GM19351 (cell line): ENCODE data around the gene ARFIP1.

Source experiments
- ATAC-seq: cut with Tn5 transposase; IDR thresholded peaks from one replicate; pipeline ENCODE4 v1.9.1; 2021; ENCODE audit warnings: mild to moderate bottlenecking, moderate library complexity; ENCODE audit not compliant: unreplicated experiment

The ARFIP1 gene

DNA sequence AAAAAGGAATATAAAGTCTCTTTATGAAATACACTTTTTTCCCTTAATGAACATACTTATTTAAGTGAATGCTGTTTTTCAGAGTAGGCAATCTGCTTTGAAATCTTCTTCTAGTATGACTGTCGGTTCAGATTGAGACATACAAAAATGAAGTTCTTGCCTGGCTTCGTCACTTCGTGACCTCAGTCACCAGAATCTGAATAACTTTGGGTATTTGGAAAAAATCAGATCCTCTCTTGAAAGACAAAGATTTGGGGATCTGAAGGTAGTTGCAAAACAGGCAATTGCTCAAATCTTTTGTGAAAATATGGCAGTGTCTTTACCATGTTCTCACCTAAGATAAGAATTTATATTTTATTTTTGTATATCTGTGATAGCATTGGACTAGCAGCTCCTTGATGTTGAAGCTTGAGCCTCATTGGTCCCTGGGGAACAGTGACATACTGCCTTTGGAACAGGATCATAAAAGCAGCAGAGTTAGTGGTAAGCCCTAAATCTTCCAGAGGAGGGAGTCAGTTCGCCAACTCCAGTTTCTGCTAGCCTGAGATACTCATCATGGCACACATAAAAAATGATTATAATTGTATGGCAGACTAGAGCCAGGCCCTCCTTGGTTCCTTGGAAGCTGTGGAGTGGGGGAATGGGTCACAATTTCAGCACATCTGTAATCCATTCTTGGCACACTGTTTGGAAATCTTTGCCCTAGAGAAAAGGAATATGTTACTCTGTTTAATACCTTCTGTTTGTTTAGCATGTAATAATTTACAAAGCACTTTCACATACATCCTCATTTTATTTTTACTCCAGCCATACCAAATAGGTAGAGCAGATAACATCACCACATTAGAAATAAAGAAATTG is 5.0 kb downstream of the ARFIP1 start:
- no peak for ATAC-seq

DNA sequence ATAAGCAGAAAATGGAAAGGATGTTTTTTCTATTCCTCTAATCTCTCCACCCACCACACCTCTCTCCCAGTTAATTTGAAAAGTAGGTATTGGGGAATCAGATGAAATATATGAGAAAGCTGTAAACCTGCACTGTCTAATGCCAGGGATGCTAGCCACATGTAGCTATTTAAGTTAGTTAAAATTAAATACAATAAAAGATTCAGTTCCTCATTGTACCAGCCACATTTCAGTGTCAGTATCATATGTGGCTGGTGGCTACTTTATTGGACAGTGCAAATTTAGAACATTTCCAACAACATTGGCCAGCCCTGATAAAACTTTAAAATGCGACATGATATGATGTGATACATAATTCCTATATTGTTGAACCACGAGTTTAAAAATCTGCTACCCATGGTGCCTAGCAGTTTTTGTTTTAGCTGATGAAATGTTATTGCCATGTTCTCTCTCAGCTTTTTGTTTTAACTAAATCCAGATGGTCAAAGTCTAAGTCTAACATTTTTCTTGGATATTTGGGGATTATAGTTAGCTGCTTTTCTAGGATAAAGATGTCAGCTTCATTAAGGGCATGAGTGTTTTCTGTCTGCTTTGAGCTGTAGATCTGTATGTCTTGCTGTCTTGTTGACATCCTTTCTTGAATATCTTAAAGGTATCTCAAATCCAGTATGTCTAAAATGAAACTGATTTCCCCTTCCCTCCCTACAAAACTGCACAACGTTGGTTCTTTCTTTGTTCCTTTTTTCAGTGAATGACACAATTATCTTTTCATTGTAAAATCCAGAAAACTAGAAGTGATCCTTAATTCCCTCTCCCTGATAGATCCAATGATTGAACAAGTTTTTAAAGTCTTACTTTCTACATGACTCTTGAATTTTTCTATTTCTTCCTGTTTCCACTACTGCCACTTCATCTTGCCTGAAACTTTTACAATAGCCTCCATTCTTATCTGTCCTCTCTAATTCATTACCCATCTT is 6.2 kb downstream of the ARFIP1 start:
- ATAC-seq, result no peak

DNA sequence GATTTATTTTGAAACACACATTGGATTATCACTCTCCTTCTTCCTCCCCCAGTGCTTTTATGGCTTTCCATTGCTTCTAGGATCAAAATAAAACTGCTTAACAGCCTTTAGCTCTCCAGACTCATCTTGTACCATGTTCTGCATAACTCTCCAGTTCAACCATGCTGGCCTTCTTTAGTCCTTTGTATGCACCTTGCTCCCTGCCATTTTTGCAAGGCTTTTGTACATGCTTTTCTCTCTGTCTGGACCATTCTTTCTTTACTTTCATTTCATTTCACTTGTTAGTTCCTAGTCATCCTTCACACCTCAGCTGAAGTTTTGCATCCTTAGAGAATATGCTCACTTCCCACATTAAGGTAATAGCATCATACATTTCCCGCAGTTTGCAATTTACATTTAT is 6.9 kb downstream of the ARFIP1 start:
- no peak for ATAC-seq

DNA sequence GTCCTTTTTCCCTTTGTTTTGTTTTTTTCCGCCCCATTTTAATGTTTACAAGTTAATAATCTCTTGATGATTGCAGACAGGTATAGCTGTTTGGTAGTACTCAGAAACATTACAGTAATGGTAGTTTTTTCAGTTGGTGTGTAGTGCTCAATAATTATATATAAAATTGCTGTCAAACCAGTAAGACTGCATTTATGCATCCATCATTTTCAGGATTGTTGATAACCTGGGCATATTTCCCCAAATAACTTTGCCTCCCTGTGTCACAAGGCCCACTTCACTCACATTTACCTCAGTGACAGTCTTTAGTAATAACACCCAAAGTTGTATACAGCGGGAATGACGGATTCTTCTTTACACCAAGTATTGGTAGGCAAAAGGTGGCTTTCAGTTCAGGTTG is 16.1 kb downstream of the ARFIP1 start:
- no peak for ATAC-seq

DNA sequence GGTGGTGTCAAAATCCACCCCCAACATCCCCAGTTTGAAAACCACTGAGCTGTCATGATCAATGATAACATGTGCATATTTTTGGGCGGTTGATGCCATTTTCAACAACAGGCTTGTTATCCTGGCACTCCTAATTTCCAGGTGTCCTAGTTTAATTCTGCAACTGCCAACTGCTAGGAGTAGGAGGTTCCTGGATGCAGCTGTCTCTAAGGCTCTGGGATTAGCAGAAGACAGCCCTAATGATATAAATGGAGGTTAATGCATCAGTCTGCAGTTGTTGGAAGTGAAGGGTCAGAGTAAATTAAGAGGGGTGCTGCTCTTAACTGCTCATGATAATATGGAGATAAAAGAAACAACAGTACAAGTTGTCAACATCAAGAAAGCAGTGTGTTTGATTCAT is 23.8 kb downstream of the ARFIP1 start:
- ATAC-seq, result no peak

DNA sequence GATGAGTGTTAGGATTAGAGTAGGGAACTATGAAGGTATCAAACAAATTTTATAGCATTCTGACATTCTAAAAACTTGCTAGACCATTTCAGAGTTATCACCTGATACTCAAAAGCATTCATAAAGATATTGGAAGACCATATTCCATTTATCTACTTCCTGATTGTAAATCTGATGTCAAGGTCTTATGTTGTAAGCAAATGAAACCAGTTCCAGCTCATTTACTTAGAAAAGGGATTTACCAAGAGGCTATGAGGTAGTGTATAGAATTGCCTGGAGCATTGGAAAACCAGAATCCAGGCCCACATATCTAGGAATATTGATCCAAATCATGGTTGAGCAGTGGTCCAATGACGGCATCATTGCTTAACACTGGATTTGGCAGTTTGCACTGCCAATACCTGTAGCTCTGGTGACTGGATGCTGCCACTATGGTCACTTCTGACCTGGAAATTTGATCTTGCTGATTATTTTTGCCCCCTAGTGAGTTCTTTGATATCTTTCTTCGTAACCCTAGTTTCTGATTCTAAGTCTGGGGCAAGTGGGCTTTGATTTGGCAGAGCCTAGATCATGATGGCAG is 25.4 kb downstream of the ARFIP1 start:
- ATAC-seq, result no peak

DNA sequence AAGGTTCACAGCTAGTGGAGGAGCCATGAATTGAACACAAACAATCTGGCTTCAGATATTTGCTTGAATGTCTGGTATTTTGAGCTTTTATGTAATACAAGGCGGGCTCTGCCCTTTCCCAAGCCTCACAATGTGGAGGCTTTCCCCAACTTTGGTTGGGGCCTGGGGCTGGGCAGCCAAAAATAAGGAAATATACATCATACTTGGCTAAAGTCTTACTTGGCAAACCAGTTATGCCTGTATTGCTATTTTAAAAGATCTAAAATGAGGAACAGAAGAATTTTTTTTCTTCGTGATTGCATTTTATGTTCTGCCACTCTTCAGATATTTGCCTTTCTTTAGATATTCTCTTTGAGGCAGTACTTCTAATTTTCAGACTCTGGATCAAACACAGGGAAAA is 26.1 kb downstream of the ARFIP1 start:
- ATAC-seq, result no peak

DNA sequence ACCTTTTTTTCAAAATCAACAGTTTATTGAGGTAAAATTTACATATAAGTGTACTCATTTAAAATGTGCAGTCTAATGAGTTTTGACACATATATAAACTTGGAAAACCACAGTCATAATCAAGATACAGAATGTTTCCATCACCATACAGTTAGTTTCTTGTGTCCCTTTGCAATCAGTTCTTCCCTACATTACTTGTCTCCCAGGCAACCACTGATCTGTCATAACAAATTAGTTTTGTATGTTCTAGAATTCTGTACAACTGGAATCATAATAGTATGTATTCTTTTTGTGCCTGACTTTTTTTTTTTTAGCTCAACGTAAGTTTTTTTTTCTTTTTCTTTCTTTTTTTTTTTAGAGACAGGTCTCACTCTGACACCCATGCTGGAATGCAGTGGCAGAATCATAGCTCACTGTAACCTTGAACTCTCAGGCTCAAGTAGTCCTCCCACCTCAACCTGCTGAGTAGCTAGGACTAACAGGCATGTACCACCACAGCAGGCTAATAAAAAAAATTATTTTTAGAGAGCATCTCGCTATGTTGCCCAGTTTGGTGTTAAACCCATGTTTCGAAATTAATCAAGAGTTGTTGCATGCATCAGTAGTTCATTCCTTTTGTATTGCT is 26.9 kb downstream of the ARFIP1 start:
- ATAC-seq, result no peak

DNA sequence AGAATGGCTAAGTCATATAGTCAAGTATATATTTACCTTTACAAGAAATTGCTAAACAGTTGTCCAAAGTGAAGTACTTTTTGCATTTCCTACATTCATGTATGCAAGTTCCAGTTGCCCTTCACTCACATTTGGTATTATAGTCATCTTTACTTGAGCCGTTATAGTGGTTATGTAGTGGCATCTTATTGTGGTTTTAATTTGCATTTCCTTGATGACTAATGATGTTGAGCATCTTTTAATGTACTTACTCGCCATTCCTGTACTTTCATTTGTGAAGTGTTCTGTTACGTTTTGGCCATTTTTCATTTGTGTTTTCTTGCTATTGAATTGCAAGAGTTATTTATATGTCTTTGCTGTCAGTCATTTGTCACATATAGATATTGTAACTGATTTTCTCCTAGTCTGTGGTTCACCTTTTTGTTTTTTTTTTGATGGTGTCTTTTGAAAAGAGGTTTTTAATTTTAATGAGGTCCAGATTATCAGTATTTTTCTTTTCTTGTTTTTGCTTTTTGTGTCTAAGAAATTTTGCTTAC is 27.6 kb downstream of the ARFIP1 start:
- peak; percentile 81 for ATAC-seq

DNA sequence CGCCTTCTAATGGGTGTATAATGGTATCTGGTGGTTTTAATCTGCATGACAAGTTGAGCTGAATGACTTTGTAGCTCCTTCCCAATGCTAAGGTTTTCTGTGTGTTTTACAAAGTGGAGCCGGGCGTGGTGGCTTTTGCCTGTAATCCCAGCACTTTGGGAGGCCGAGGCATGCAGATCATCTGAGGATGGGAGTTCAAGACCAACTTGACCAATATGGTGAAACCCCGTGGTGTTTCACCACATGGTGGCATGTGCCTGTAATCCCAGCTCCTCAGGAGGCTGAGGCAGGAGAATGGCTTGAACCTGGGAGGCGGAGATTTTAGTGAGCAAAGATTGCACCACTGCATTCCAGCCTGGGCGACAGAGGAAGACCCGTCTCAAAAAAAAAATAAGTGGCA is 28.9 kb downstream of the ARFIP1 start:
- no peak for ATAC-seq

DNA sequence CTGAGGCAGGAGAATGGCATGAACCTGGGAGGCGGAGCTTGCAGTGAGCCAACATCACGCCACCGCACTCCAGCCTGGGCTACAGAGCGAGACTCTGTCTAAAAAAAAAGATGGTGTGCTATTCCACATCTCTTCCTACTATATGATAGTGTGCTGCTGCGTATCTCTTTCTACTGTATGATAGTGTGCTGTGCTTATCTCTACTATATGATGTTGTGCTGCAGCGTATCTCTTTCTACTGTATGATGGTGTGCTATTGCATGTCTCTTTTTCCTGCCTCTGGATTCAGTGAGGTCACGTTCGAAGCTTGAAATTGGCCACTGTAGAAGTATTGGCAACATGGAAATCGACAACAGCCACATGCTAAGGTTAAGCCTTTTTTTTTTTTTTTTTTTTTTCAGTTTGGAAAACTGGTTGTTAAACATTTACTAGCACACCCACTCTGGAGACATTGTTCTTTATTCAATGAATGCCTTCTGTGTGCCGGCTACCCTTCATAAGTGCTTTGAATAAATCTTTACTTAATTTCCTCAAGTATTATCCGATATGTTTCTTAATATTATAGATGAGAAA is 31.0 kb downstream of the ARFIP1 start:
- ATAC-seq, result no peak

DNA sequence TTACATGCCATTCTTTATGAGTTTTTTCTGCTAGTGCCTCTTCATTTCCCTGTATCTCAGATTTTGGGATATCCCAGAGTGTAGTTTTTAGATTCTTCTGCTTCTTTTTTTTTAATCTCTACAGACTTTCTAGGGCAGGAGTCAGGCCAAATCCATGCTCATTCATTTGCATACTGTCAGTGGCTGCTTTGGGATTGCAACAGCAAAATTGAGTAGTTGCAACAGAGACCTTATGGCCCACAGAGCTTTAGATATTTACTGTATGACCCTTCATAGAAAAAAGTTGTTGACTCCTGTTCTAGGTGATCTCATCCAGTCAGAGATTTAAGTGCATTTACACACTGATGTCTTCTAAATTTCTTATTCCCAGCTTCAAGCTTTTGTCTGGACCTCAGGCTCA is 35.3 kb downstream of the ARFIP1 start:
- no peak for ATAC-seq

DNA sequence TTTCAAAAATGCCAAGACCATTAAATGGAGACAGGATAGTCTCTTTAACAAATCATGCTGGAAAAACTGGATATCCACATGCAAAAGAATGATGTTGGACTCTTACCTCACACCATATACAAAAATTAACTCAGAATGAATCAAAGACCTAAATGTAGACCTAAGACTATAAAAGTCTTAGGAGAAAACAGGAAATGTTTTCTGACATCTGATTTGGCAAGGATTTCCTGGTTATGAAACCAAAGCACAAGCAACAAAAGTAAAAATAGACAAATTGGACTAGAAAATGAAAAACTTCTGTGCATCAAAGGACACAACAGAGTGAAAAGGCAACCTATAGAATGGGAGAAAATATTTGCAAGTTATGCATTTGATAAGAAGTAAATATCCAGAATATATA is 37.6 kb downstream of the ARFIP1 start:
- no peak for ATAC-seq

DNA sequence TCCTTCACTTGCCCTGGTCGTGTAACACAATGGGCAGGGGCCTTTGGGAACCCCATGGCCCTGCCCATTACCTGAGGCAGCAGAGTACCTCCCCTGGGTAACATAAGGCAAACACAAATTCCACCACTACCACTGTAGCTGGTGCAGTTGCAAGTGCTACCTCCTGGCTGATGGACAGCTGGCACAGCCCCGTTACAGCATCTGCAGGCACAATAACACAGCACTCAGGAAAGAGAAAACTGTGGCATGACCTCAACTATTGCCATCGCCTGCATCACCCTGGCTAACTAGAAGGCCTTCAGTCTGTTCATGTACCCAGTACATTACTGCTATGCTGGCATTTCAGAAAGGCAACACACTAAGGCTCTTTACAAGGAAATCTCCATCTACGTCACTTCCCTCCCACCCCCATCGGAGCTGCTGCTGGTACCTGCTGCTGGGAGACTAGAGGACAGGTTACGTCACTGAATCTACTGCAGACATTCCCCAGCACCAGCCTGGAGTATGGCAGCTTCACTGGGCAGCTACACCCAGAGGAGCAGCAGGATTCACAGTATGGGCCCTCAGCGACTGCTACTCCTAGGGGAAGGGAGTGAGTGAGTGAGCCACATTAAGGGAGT is 39.4 kb downstream of the ARFIP1 start:
- no peak for ATAC-seq

DNA sequence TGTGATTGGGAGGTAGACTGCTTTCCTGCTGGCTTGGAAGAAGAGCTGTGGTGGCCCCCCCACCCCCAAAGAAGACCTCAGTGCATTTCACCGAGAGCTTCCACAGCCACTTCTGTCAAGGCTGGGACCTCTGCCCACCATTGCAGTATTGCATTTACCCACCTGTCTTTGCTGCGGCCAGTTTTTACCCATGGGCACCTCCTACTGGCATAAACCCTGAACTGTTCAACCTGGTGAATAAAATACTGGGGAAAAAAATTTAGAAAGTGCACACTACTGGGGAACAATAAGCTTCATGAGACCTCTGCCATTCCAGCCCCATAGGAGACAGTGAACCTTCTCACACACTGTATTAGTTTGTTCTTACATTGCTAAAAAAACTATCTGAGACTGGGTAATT is 40.3 kb downstream of the ARFIP1 start:
- ATAC-seq, result no peak

DNA sequence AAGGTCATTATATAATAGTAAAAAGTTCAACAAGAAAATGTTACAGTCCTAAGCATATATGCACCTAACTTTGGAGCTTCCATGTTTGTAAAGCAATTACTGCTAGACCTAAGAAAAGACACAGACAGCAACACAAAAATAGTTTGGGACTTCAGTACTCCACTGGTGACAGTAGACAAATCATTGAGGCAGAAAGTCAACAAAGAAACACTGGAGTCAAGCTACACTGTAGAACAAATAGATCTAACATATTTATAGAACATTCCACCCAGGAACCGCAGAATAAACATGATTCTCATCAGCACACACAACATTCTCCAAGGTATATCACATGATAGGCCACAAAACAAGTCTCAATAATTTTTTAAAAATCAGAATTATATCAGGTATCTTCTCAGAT is 42.6 kb downstream of the ARFIP1 start:
- no peak for ATAC-seq

DNA sequence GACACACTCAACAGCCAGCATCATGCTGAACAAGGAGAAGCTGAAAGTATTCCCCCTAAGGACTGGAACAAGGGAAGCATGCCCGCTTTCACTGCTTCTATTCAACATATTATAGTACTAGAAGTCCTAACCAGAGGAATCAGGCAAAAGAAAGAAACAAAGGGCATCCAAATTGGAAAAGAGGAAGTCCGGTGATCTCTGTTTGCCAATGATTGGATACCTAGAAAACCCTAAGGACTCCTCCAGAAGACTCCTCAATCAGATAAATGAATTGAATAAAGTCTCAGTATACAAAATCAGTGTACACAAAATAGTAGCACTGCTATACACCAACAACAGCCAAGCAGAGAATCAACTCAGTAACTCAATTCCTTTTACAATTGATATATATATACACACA is 44.8 kb downstream of the ARFIP1 start:
- no peak for ATAC-seq

DNA sequence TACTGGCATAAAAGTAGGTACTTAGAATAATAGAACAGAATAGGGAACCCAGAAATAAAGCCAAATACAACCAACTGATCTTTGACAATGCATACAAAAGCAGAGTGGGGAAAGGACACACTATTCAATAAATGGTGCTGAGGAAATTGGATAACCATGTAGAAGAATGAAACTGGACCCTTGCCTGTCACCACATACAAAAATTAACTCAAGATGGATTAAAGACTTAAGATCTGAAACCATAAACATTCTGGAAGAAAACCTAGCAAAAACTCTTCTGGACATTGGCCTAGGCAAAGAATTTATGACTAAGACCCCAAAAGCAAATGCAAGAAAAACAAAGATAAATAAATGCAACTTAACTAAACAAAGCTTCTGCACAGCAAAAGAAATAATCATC is 45.6 kb downstream of the ARFIP1 start:
- no peak for ATAC-seq

DNA sequence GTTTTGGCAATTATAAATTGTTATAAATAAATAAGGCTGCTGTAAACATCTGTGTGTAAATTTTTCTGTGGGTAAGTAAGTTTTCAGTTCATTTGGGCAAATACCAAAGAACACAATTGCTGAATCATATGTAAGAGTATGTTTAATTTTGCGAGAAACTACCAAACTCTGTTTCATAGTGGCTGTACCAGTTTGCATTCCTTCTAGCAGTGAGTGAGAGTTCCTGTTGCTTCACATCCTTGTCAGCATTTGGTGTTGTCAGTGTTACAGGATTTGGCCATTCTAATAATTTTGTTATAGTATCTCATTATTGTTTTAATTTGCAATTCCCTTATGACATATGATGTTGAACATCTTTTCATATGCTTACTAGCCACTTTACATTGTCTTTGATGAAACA is 48.4 kb downstream of the ARFIP1 start:
- ATAC-seq, result no peak

DNA sequence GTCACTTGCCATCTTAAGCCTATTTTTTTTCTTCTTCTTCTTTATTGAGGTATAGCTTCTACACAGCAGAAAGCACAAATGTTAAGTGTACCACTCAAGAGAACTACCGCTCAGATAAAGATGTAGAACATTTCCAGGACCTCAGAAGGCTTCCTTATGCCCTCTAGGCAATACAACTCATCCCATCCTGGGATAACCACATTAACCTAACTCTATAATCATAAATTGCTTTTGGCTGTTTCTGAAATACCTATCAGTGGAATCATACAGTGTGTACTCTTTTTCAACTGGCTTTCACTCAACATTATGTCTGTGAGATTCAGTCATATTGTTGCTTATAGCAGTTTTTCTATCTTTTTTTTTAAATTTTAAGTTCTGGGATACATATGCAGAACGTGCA is 51.7 kb downstream of the ARFIP1 start:
- no peak for ATAC-seq
